Renal cortical epithelial cell (primary cell): ENCODE data around the gene PHYKPL. TPM values are rescaled to one million over a fixed set of nuclear protein-coding genes. Genes with fewer than 3 reads are reported as not detected.
"Not testable (repeated sequence)": the region's sequence is repeated elsewhere in the genome, so short reads cannot be mapped to it uniquely, and the experiment has no call there.

Experiments
- DNase-seq: peaks from one replicate; pipeline ENCODE4 v3.0.0-alpha.2; 2011; ENCODE audit warnings: low read depth
- total RNA-seq: library from RNA; depleted of rRNA; stranded (reverse); fragments of >200 nt; gene quantifications from 2 replicates; pipeline ENCODE4 v1.2.3, GENCODE V29; 2014

Gene PHYKPL
- total RNA-seq, 1 donor from 2014 or later, result 27.5 TPM

DNA sequence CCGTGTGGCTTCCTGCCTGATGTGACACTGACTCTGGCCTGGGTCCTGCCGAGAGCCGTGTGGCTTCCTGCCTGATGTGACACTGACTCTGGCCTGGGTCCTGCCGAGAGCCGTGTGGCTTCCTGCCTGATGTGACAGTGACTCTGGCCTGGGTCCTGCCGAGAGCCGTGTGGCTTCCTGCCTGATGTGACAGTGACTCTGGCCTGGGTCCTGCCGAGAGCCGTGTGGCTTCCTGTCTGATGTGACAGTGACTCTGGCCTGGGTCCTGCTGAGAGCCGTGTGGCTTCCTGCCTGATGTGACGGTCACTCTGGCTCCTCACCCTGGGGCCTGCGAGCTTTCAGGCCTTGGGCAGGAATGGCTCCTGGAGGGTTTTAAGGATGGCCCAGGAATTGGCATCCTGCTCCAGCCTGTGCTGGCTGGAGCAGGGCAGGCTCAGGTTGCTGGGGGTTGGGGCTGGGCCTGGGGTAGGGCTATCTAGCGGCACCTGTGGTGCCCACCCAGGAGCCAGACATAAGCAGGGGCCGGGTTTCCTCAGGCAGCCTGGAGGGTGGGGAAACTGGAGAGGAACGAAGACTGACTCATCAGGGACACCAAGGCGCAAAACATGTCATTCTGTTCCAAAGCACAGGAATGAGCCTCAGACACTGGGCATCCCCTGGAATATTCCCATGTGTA, 7.2 kb upstream of the PHYKPL start:
- not testable (repeated sequence) for DNase-seq

DNA sequence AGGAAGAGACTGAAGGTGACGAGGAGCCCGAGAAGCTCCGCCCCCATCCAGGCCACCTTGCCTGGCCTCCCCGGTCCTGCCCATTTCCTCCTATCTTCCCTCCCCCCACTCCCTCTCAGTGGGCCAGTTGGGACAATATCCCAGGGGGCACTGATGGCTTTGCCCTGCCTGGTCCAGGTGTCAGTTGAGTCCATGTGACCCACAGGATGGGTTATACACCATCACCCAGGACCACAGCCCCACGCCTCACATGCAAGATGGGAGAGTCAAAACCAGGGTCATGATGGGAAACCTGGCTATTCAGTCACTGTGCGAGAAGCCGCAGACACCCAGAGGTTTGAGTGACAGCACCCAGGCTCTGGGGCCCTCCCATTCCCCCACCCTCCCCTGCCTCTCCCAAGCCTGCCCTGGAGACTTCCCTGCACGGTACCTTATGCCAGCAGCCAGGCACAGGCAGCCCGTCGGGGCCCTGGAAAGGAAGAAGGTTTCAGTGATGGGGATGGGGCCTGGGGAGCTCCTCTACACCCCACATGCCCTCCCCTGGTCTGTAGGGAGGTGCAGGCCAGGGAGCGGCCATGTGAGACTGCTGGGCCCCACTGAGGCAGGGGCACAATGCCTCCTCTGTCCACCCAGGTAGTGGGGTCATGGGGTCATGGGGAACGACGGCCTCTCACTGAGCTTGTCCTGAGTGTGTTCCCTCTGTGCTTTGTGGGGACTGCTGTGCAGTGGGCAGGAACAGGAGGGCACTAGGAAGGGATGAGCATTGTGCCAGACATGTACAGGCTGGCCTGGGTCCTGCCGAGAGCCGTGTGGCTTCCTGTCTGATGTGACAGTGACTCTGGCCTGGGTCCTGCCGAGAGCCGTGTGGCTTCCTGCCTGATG, 6.3 kb upstream of the PHYKPL start:
- DNase-seq, result no peak

DNA sequence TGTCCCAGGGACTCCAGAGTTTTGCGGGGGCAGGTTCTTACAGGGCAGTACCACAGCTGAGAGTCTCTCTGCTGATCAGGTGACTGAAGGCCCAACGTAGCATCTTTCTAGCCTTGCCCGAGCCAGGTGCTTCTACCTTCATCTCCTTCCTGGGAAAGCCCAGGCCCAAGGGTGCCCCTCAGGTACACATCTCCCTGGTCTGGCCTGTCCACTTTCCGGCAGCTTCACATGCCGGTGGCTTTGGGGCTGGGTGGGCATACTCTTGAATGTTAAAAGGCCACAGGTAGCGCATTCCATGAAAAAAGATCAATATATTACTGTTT, 5.7 kb upstream of the PHYKPL start:
- no peak for DNase-seq

DNA sequence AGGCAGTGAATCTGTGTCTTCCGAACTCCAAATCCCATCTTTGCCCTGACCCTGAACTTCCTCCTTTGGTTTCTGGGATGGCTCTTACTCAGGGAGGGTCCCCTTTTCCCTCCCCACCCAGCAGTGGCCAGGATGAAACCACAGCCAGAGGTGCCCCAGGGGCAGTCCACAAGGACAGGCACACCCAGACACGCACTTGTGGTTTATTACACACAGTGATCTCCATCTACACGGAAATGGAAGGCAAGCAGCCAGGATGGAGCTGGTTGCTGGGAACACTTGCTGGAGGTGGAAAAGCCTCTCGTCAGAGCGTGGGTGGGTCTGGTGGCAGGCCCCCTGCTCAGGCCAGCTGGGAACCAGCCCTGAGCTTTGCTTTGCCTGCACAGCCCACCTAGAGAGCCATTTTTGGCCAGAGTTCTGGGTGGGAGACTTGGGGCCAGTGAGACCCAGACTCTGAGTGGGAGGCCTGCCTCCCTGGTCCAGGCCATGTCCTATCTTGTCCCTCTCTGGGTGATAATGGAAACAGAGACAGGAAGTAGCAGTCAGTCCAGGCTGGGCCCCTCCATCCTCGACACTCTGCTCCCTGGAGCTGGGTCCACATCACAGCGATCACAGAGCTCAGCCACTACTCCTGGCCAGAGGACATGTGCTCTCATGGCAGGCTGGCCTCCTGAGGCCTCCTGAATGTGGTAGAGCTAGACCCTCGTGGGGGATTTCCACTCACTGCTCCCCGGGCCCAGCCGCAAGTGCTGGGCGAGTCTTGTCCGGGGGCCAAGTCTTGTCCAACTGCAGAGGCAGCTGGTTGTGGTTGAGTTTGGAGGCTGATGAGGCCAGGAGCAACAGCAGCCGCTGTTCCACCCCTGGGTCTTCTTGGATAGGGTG, 5.1 kb upstream of the PHYKPL start:
- DNase-seq, result no peak

DNA sequence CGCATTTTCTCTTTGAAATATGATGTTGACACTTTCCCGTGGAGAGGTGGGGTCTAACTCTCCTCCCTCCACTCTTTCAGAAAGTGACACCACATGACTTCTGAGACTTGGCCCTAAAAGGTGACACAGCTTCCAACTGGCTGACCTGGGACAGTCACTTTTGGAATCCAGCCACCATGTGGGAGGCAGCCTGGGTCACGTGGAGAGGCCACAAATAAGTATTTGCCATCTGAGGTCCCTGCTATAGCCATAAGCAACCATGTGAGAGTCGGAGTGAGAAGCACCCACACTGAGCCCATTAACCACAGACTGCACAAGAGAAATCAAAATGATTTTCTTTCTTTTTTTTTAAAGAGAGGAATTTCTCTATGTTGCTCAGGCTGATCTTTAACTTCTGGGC, 4.1 kb upstream of the PHYKPL start:
- DNase-seq, result peak; percentile 29

DNA sequence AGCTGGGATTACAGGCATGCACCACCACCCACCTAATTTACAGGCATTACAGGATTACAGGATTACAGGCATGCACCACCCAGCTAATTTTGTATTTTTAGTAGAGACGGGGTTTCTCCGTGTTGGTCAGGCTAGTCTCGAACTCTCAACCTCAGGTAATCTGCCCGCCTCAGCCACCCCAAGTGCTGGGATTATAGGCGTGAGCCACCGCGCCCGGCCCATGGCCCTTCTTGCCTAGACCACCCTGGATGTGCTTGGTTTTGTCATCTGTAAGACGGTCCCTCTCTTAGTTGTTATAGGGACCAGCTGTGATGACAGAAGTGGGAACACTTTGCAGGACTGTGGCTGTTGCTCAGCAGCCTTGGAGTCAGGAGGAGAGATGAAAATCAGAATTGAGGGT, 3.5 kb upstream of the PHYKPL start:
- DNase-seq, result no peak

DNA sequence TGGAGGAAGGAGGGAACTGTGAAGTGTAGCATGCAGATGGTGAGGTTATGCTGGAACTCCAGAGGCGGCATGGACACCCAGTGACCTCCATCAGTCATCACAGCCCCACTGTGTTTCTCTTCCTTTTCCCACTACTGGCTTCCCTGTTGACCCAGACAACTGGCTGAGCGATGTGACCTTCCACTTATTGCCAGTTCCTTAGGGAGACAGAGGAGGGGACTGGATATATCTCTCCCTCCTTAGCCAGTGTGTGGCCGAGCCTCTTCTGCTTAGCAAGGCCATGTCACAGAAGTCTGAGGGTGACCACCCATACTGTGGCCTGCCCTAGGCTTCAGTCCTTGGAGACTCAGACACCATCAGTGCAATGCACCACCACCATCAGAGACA, 3.0 kb upstream of the PHYKPL start:
- no peak for DNase-seq

DNA sequence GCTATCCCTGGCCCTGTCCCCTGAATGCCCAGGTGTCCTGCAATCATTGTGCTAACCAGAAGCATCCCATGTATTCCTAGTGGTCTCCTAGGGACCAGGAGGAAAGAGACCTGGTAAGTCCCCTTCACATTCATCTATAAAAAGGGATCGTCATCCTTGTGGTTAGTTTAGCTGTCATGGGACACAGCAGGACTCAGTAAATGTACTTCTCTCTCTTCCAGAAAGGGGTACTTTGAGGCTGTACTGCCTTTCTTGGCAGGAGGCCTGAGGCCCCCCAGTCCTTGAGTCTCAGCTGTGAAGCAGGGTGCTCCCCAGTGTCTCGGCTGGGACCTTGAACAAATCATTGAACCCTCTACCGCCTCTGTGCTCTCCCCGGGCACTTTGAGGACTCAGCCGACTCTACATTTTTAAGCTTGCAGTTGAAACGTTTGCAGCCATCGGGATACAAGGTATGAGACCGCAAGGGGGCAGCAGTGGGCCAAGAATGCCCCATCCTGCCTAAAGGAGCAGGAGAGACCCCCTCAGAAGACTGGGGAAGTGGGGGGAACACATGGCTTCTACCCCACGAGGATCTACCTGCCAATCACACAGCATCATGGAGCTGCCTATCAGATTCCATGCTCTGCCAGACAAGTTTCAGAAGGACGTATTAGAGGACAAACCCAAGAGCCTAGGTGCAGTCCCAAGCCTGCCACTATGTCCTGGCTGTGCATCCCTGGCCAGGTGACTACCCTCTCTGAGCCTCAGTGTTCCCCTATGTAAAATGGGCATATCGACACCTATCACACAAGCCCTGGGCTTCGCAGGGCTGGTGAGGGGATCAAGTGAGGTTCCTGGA, 2.4 kb upstream of the PHYKPL start:
- peak; percentile 42 for DNase-seq

DNA sequence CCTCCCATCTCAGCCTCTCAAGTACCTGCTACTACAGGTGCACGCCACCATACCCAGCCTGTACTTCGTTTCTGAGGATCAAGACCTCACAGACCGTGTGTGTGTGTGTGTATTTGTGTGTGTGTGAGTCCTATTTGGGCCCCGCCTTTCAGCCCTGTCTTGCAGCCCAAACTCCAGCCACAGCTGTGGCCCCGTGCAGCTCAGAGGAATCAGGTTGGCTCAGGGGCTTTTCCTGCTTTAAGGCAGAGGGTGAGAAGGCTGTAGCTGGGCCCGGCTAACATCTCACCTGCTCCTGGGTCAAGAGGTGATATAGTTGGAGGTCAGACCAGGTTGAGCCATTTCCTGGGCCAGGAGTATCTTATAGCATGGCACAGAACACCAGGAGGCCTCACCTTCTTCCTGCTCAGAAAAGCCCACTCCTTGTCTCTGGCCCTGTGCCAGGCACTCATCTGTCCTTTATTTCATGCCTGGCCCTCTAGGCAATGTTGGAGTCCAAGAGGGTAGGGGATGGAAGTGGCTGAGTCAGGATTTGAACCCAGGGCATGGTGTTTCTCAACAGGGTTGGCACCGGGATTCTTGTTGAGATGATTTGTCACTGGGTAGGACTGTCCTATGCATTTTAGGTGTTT, 1.6 kb upstream of the PHYKPL start:
- no peak for DNase-seq

DNA sequence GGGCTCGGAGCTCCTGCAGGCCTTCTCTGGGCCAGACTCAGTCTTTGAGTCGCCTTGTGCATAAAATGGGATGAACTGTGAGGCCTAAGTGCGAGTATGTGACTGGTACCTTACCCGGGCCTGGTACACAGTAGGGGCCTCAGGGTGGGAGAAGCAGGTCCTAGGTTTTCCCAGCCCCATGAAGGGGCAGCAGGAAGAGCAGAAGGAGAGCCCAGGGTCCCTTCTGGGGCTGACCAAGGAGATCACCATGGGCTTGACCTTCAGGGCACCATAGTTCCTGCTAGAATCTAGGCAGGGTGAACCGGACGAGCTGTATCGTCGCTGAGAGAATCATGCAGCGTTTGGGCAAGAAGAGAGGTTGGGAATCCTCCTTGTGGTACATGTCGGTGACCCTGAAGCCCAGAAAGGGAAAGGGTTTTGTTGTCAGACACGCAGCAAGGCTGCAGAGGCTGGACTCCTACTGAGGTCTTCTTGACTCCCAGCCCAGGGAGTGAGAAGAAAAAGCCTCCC, 373 bp upstream of the PHYKPL start:
- no peak for DNase-seq

DNA sequence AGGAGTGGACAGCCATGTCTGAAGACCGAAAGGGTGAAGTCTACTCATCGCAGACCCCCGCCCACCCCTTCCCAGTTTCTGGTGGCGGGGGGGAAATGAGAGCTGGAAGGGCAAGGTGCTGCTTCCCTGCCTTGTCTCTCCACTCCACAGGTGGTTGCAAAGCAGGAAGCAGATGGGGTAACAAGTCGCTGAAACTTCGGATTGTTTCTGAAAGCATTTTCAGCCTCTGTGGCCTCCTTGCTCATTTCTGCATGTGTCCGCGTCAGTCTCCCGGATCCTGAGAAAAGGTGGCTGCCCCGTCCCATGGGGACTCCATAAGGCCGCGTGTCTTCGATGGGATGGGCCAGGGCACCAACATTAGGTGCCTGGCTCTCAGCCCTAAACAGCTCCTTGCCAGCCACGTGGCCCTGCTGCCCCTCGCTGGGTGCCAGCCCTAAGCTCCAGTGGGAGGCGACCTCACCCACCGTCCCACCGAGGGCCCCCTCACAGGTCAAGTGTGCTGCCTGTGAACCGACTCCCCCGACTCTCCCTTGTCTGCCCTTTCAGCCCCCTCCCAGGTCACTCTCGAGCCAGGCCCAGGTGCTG, 971 bp downstream of the PHYKPL start:
- DNase-seq, result no peak

DNA sequence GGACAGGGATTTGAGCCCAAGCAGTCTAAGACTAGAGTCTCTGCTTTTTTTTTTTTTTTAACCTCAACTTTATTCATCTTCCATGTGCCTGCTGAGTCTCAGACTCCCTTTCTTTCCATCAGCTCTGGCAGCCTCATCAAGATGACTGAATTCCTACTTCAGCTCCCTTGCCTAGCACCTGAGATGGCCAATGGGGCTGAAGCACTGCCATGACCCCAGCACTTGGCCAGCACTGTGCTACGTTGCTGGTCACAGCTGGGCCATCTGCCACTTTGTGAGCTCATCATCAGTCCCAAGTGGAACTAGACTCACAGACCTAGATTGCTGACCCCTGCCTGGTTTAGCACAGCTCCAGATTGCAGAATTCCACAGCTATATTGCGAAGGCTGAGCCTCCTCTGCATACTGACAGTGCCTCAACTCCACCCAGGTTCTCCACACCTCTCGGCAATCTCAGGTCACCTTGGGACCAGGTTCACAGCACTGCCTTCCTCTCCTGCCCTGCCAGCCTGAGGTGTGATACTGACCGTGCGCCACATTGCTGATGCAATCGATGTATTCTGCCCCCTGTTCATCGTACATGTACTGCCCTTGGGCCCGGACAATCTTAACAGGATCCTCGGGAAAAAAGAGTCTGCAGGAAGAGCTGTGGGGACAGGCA, 1.6 kb downstream of the PHYKPL start:
- DNase-seq, result no peak

DNA sequence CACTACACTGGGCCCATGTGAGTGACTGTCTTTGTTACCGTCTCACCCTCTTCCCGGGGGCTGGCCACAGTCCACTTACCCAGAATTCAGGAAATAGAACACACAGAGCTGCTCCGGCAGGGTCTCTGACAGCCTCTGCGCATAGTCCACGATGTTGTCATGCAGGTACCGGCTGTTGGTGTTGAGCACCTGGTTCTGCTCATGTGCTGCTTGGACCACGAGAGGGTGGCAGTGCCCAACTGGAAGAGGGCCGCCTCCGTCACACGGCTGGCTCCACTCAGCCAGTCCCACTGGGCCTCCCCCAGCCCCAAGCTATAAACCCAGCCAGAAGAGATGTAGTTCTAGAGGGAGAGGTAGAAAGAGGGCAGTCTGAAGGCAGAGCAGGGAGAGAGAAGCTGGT, 2.7 kb downstream of the PHYKPL start:
- no peak for DNase-seq

DNA sequence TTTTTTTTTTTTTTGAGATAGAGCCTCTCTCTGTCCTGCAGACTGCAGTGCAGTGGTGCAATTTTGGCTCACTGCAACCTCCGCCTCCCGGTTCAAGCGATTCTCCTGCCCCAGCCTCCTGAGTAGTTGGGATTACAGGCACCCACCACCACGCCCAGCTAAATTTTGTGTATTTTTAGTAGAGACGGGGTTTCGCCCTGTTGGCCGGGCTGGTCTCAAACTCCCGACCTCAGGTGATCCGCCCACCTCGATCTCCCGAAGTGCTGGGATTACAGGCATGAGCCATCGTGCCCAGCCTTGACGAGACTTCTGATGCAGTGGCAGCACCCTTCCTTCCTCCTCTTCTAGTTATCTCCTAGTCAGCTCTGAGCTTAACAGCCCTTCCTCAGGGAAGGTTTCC, 3.5 kb downstream of the PHYKPL start:
- DNase-seq, result not testable (repeated sequence)

DNA sequence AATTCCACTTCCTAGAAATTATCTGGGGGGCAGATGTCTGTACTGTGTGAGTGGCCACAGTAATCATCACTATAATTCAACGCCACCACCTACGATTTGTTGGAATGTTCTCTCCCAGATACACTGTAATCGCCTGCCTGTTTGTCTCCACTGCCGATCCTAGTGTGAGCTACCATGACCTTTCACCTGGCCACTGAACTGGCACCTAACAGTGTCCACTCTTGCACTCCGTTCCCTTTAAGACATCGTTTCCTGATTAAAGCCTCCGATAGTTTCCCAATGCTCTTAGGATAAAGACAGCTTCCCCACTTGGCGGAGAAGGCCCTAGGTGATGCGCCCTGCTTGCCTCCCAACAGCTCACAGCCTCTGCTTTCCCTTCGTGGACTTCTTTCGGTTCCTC, 4.0 kb downstream of the PHYKPL start:
- DNase-seq, result no peak

DNA sequence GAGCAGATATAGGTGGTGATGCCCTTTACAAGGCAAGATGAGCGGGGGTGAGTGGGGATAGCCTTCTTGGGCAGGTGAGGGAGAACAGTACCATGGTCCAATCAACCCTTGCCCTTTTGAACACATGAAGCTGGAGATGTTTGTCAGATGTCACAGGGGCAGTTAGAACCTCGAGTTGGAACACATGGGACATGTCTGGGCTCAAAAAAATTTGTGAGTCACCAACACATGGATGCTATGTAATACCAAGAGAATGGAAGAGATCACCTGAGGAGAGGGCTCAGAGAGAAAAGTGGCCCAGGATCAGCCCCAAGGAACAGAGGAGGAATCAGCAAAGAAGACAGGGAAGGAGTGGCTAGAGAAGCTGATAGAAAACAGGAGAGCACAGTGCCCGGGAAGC, 4.7 kb downstream of the PHYKPL start:
- DNase-seq, result no peak

DNA sequence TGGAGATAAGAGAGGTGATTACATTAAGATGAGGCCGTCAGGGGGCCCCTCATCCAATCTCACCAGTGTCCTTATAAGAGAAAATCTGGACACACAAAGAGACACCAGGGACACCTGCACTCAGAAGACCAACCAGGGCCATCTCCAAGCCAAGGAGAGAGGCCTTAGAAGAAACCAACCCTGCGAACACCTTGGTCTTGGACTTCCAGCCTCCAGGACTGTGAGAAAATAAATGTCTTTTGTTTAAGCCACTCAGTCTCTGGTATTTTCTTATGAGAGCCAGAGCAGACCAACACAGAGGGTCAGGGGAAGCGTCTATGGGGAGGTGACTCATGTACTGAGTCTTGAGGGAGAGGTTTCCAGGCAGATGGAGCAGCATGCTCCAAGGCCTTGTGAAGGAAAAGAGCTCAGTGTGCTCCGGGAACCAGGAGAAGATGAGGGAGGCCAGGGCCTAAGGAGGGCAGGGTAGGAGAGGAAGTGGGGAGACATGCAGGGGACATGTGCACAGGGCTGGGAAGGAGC, 5.4 kb downstream of the PHYKPL start:
- DNase-seq, result no peak

DNA sequence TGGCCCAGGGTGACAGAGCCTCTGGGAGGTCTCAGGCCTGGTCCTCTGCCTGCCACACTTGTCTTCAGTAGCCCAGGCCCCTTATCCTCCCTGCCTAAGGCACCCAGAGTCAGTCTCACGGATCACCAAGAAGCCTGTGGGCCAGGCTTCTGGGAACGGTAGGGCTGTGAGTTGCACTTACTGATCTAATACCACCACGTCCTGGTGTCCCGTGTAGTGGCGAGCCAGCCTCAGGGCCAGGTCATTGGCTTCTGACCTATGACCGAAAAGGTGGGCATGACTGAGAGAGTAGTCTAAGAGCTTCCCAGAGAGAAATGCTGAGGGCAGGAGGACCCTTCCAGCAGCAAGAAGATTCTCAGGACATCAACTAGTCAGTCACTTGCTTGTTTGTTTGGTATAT, 7.4 kb downstream of the PHYKPL start:
- no peak for DNase-seq

DNA sequence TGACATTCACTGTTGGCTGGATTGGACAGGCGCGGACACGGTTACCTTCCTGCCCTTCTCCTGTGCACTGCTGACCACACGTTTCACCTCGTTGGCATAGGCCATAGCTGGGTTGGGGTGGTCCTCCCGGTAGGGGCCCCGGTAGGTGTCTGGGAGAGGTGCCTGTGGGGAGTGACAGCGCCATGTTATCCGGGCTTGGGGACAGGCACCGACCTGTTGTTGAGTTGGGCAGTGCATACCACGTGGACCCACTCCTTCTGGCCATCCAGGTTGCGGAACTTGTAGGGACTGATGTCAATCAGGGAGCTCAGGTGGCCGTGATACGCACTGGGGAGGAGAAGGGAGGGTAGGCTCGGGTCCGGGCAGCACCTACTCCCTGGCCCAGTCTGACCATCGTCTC, 8.2 kb downstream of the PHYKPL start:
- no peak for DNase-seq

DNA sequence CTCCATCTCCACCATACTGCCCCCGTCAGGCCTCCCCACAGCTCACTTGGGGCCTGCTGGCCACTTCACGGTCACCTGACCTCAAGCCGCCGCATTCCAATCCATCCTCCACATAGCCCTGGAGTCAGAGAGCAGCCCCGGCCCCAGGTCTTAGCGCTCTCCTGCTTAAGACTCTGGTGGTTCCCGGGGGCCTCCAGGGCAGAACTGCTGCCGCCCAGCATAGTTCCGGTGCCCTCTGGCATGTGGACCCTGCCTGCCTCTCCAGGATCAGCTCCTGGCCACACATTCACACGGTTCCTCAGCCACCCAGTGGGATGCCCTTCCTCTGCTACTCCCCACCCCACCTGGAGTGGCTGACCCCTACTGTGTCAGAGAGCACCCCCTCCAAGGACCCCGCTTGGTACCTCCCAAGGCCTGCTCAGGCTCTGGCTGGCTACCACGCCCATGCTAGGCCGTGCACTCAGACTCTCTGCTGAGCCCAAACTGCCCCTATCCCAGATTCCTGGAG, 8.7 kb downstream of the PHYKPL start:
- DNase-seq, result no peak
